BLaER1 (cell line): ENCODE measurements around the gene LMBR1.

Source experiments
- H3K27ac ChIP-seq: shearing (Covaris generic); formaldehyde crosslinking; 2 replicates; pipeline ENCODE4 v1.8.1; 2022
- H3K27me3 ChIP-seq: shearing (Covaris generic); formaldehyde crosslinking; 2 replicates; pipeline ENCODE4 v1.8.1; 2022
- H3K36me3 ChIP-seq: shearing (Covaris generic); formaldehyde crosslinking; 2 replicates; pipeline ENCODE4 v1.8.1; 2022
- H3K4me1 ChIP-seq: shearing (Covaris generic); formaldehyde crosslinking; 2 replicates; pipeline ENCODE4 v1.8.1; 2022
- H3K4me2 ChIP-seq: shearing (Covaris generic); formaldehyde crosslinking; 2 replicates; pipeline ENCODE4 v1.8.1; 2022
- H3K4me3 ChIP-seq: shearing (Covaris generic); formaldehyde crosslinking; 2 replicates; pipeline ENCODE4 v1.8.1; 2022
- H3K9ac ChIP-seq: shearing (Covaris generic); formaldehyde crosslinking; 2 replicates; pipeline ENCODE4 v1.8.1; 2022
- H3K9me3 ChIP-seq: shearing (Covaris generic); formaldehyde crosslinking; 2 replicates; pipeline ENCODE4 v1.8.1; 2022
- H4K20me1 ChIP-seq: shearing (Covaris generic); formaldehyde crosslinking; 2 replicates; pipeline ENCODE4 v1.8.1; 2022
- Cebpa-rat ChIP-seq: shearing (Covaris generic); IDR thresholded peaks from 2 replicates; pipeline ENCODE4 v1.8.1; 2022

The LMBR1 gene

DNA sequence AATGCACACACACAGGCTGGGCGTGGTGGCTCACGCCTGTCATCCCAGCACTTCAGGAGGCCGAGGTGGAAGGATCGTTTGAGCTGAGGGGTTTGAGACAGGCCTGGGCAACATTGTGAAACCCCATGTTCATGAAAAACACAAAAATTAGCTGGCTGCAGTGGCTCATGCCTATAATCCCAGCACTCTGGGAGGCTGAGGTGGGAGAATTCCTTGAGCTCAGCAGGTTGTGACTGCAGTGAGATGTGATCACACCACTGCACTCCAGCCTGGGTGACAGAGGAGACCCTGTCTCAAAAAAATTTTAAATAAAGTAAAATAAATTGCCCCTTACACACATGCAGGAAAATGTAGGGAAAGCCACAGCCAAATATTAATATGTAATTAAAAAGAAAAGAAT, 208.3 kb downstream of the LMBR1 start:
- Histone ChIP-seq H3K27ac (no peak overlapping the region), H3K4me1 (no peaks in the 10 kb centered on the region), H3K27me3 (no peaks in the 10 kb centered on the region), H3K9ac (no peak overlapping the region), H3K4me3 (no peak overlapping the region), H3K36me3 (peaks cover 28% of the 10 kb centered on the region), H3K9me3 (no peaks in the 10 kb centered on the region), H3K4me2 (no peak overlapping the region), H4K20me1 (peaks cover 4% of the 10 kb centered on the region; the same call in 1 of the 2 replicates)
- no peak for TF ChIP-seq Cebpa-rat

DNA sequence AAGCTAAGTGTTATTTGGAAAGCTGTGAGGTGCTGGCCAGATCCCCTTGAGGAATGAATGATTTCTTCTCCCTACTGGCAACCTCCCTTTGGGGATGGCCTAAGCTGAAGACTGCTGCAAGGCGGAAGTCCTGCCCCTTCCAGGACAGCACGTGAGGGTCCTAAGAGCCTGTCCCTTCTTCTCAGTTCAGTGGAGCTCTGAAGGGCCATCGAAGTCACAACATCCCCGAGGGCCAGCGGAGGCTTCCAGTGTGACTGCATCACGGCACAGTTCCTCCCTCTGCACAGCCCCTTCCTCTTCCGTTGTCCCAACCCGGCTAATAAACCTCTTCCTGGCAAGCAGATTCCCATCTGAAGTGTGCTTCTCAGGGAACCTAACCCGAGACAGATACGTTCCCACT, 208.7 kb downstream of the LMBR1 start:
- no peak for TF ChIP-seq Cebpa-rat
- H4K20me1 ChIP-seq = peaks cover 4% of the 10 kb centered on the region; the same call in 1 of the 2 replicates
- no peak overlapping the region for H3K27ac ChIP-seq
- H3K9ac ChIP-seq = no peak overlapping the region
- no peak overlapping the region for H3K4me2 ChIP-seq
- H3K4me3 ChIP-seq = no peak overlapping the region
- H3K4me1 ChIP-seq = no peaks in the 10 kb centered on the region
- H3K27me3 ChIP-seq = no peaks in the 10 kb centered on the region
- peaks cover 30% of the 10 kb centered on the region for H3K36me3 ChIP-seq
- no peaks in the 10 kb centered on the region for H3K9me3 ChIP-seq

DNA sequence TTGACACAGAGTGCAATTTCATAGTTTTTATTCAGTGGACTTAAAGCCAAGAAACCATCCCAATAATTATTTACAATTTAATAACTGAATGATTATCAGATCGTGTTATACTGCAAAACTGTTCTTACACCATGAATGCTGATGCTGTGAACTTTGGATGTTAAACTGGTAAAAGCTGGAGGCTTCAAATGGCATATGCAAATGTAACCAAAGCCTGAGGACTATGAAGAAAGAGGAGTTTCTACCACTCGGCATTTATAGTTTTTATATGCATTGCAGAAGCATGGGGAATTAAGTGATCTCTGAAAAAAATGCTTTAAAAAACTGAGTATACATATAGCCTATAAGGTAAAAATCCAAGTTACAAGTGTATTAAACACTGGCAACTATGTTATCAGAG, 210.1 kb downstream of the LMBR1 start:
- H3K4me2 ChIP-seq = no peak overlapping the region
- TF ChIP-seq Cebpa-rat = no peak
- H3K4me1 ChIP-seq = no peaks in the 10 kb centered on the region
- no peaks in the 10 kb centered on the region for H3K9me3 ChIP-seq
- peaks cover 4% of the 10 kb centered on the region; the same call in 1 of the 2 replicates for H4K20me1 ChIP-seq
- no peaks in the 10 kb centered on the region for H3K27me3 ChIP-seq
- H3K36me3 ChIP-seq = peaks cover 40% of the 10 kb centered on the region
- H3K9ac ChIP-seq = no peak overlapping the region
- H3K4me3 ChIP-seq = no peak overlapping the region
- H3K27ac ChIP-seq = no peak overlapping the region

DNA sequence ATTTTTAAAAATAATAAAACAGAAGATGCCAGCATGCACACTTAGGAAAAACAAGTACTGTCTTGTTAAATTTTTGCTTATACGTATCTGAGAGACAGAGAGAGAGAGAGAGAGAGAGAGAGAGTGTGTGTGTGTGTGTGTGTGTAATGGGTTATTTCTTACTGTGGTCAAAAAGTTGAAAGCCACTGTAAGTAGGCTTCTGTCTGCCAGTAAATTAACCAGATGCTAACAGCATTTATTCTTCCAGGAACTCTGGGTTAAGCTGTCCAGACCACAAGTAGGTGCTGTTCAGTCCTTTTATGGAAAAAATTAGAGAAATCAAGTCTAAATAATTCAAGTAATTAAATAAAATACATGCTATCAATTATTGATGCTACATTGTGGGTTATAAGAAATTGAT, 212.7 kb downstream of the LMBR1 start:
- H3K27ac ChIP-seq = no peak overlapping the region
- no peaks in the 10 kb centered on the region for H3K27me3 ChIP-seq
- H3K36me3 ChIP-seq = peaks cover 62% of the 10 kb centered on the region
- H4K20me1 ChIP-seq = no peaks in the 10 kb centered on the region
- no peaks in the 10 kb centered on the region for H3K4me1 ChIP-seq
- no peak overlapping the region for H3K4me2 ChIP-seq
- H3K9ac ChIP-seq = no peak overlapping the region
- no peak overlapping the region for H3K4me3 ChIP-seq
- H3K9me3 ChIP-seq = no peaks in the 10 kb centered on the region
- no peak for TF ChIP-seq Cebpa-rat

DNA sequence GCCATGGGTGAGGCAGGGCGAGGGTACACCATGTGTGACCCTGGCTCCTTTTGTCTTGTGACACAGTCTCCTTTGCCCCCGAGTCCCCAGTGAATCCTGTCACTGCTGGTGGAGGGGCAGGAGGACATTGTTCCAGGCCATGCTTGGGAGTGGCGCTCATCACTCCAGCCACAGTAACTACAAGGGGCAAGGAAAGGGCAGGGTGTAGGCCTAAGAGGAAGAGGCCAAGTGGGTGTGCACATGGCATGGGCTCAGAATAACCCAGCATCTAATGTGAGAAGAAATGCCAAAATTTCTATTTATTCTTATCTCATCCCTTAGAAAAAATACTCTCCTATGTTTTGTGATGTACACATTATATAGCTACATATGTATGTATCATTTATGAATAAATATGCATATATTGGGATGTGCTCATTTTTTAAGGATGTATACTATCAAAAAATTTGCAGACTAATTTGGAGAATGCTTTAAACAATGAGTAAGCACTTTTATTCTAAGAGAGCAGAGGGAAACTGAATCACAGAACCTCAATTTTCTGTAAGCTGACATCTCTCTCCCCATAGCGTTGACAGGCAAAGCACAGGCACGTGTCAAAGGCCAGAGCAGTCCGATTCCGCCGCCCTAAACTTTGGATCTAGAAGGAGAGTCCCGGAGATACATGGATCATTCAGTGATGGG, 215.5 kb downstream of the LMBR1 start:
- Histone ChIP-seq H3K9me3 (no peaks in the 10 kb centered on the region), H4K20me1 (no peaks in the 10 kb centered on the region), H3K9ac (no peak overlapping the region), H3K4me2 (no peak overlapping the region), H3K27ac (no peak overlapping the region), H3K4me3 (no peak overlapping the region), H3K4me1 (no peaks in the 10 kb centered on the region), H3K36me3 (peaks cover 57% of the 10 kb centered on the region), H3K27me3 (no peaks in the 10 kb centered on the region)
- TF ChIP-seq Cebpa-rat = no peak

DNA sequence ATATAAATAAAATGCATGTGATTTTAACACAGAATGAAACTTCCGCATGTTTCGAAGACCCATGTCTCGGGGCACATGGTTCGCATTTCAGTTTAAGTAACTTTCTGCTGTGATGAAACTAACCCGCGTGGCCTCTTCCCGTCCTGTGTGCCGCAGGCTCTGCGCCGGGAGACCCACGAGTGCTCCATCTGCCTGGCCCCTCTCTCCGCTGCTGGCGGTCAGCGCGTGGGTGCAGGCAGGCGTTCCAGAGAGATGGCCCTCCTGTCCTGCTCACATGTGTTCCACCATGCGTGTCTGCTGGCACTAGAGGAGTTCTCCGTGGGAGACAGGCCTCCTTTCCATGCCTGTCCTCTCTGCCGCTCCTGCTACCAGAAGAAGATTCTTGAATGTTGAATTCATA, 216.7 kb downstream of the LMBR1 start:
- Histone ChIP-seq H3K9ac (no peak overlapping the region), H3K36me3 (peaks cover 48% of the 10 kb centered on the region), H4K20me1 (no peaks in the 10 kb centered on the region)

DNA sequence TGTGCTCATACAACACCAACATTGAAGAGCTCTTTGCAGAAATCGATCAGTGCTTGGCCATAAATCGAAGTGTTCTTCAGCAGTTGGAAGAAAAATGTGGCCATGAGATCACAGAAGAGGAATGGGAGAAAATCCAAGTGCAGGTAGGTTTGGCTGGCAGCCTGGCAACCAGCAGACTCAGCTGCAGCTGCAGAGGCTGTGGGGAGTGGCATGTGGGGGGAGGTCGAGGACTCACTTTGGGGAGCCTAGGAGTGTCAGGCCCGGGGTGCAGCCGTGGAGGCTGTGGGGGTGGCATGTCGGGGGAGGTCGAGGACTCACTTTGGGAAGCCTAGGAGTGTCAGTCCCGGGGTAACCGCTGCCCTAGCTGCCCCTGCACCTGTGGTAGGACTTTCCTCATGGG, 217.3 kb downstream of the LMBR1 start:
- Histone ChIP-seq H3K27me3 (no peaks in the 10 kb centered on the region), H3K4me1 (no peaks in the 10 kb centered on the region), H3K4me2 (no peak overlapping the region), H3K36me3 (peaks cover 45% of the 10 kb centered on the region), H3K9me3 (no peaks in the 10 kb centered on the region), H3K4me3 (no peak overlapping the region), H4K20me1 (no peaks in the 10 kb centered on the region), H3K27ac (no peak overlapping the region), H3K9ac (no peak overlapping the region)
- no peak for TF ChIP-seq Cebpa-rat

More for the DNA sequence above, 216.7 kb downstream of the LMBR1 start:
- Histone ChIP-seq H3K9me3 (no peaks in the 10 kb centered on the region), H3K27ac (no peak overlapping the region), H3K4me2 (no peak overlapping the region), H3K27me3 (no peaks in the 10 kb centered on the region), H3K4me1 (no peaks in the 10 kb centered on the region), H3K4me3 (no peak overlapping the region)
- no peak for TF ChIP-seq Cebpa-rat

DNA sequence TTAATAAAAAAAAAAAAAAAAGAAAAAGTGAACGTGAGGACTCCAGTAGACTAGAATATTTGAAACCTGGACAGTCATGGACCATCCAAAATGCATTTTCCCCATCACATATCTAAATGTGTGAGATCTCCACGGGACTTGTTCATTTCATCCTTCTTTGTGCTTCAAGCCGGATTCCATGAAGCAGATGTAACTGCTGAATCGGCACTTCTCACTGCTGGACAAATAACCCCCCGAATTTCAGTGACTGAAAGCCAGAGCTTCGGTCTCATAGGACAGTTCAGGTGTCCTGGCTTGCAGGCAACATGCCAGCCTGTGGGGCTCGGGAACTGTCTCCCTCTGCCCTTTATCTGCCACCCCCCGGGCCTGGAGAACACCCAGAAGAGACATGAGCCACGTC, 219.1 kb downstream of the LMBR1 start:
- Histone ChIP-seq H3K4me1 (no peaks in the 10 kb centered on the region), H4K20me1 (no peaks in the 10 kb centered on the region), H3K9me3 (no peaks in the 10 kb centered on the region), H3K4me3 (no peak overlapping the region), H3K4me2 (no peak overlapping the region), H3K27me3 (no peaks in the 10 kb centered on the region), H3K27ac (no peak overlapping the region), H3K36me3 (peaks cover 48% of the 10 kb centered on the region), H3K9ac (no peak overlapping the region)
- TF ChIP-seq Cebpa-rat = no peak

DNA sequence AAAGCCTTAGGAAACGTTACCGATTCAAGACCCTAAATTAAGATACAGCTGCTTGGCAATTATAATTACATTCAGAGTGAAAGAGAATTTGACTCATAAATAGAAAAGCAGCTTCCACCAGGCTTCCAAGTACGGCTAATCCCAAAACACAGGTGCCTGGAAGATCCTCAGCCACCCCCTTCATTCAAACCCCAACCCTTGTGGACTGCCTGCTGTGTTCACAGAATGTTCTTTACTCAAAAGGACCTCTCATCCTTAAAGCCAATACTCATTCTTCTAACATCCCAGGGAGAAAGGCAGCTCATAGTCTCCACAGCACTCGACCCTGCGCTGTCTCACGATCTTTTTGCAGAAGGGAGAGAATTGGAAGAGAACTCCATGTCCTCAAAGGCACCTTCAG, 219.5 kb downstream of the LMBR1 start:
- Histone ChIP-seq H3K9ac (no peak overlapping the region), H3K36me3 (peaks cover 45% of the 10 kb centered on the region), H3K4me1 (no peaks in the 10 kb centered on the region), H4K20me1 (no peaks in the 10 kb centered on the region), H3K27ac (no peak overlapping the region), H3K4me2 (no peak overlapping the region), H3K9me3 (no peaks in the 10 kb centered on the region), H3K27me3 (no peaks in the 10 kb centered on the region), H3K4me3 (no peak overlapping the region)
- TF ChIP-seq Cebpa-rat = no peak

DNA sequence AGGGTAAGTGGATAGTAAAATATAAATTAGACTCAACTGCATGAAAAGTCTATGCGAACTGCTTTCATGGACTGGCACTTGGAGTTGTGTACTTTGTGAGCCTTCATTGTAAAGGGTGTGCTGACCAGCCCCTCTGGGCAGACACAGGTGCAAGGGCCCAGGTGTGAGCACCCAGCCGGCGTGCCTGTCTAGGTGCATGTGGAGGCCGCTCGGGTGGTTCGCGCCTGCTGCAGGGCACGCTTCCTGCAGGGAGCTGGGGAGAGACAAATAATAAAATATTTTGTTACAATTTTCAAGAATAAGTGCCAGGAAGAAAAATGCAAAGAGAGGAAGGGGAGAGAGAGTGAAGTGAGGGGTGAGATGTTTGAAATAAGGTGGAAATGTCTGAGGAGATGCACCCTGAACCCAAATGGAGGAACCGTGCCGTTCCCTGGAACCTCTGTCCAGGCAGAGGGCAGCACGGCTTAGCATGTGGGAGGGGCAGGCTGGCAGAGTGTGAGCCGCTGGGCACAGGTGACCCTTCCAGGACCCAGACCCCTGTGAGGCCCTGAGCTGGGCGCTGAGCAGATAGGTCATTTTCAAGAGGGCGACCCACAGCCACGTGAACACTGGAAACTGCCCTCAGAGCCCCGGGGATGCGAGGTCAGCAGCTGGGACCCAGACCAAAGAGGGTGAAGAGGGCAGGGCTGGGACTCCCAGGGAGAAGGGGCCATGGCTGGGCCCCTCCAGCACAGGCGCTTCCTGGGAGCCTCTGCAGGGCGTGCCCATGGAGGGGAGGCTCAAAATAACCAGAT, 223.8 kb downstream of the LMBR1 start:
- Histone ChIP-seq H4K20me1 (no peaks in the 10 kb centered on the region), H3K9me3 (no peaks in the 10 kb centered on the region), H3K4me3 (no peak overlapping the region), H3K36me3 (peaks cover 12% of the 10 kb centered on the region; the same call in 1 of the 2 replicates), H3K4me2 (no peak overlapping the region), H3K27ac (no peak overlapping the region), H3K9ac (no peak overlapping the region), H3K27me3 (no peaks in the 10 kb centered on the region), H3K4me1 (no peaks in the 10 kb centered on the region)
- TF ChIP-seq Cebpa-rat = no peak
